Activated T-cell treated with anti-CD3 and anti-CD28 coated beads, Interleukin-2, amount 50 U/mL, for 4 hours (primary cell): ENCODE results near the gene OR2AT4. TPM values are rescaled to one million over a fixed set of nuclear protein-coding genes. Genes with fewer than 3 reads are reported as not detected.

ENCODE experiments used
- ATAC-seq, 2 donors: fragments of 200-7000 bp; cut with Tn5 transposase; one replicate each; pipeline ENCODE4 v1.10.0; 2021
- DNase-seq: peaks from one replicate; pipeline ENCODE4 v3.0.0-alpha.2; 2020
- H3K27me3 Mint-ChIP-seq: one replicate; pipeline ENCODE4 v1.8.0; 2021; ENCODE audit warnings: low read depth, mixed read lengths
- H3K36me3 Mint-ChIP-seq: one replicate; pipeline ENCODE4 v1.8.0; 2022; ENCODE audit warnings: mixed read lengths; ENCODE audit not compliant: insufficient read depth
- H3K4me1 Mint-ChIP-seq: one replicate; pipeline ENCODE4 v1.8.0; 2021; ENCODE audit warnings: low read depth, mixed read lengths
- H3K4me3 Mint-ChIP-seq: one replicate; pipeline ENCODE4 v1.8.0; 2021; ENCODE audit warnings: mild to moderate bottlenecking, moderate library complexity, mixed read lengths
- H3K9me3 Mint-ChIP-seq: one replicate; pipeline ENCODE4 v1.8.0; 2021; ENCODE audit warnings: mixed read lengths
- total RNA-seq, 3 donors: library from RNA; stranded (reverse); gene quantifications; one replicate each; pipeline ENCODE4 v1.2.1, GENCODE V29; 2021

OR2AT4 gene
- total RNA-seq, 3 donors from 2014 or later, result not detected

GRCh38 chr11:75041263-75041662, 55.4 kb downstream of the OR2AT4 start:
- no peak for DNase-seq
- Mint-ChIP-seq H3K4me3 (no peak overlapping the region), H3K4me1 (no peaks in the 10 kb centered on the region), H3K9me3 (peaks cover 6% of the 10 kb centered on the region), H3K27me3 (peaks cover 6% of the 10 kb centered on the region), H3K36me3 (peaks cover 4% of the 10 kb centered on the region)
- ATAC-seq, result no peak

GRCh38 chr11:75040167-75040770, 56.4 kb downstream of the OR2AT4 start:
- Mint-ChIP-seq H3K9me3 (peaks cover 6% of the 10 kb centered on the region), H3K27me3 (peaks cover 6% of the 10 kb centered on the region), H3K4me1 (peaks cover 2% of the 10 kb centered on the region), H3K36me3 (peaks cover 4% of the 10 kb centered on the region), H3K4me3 (no peak overlapping the region)
- DNase-seq (no peak), ATAC-seq (no peak)

DNA sequence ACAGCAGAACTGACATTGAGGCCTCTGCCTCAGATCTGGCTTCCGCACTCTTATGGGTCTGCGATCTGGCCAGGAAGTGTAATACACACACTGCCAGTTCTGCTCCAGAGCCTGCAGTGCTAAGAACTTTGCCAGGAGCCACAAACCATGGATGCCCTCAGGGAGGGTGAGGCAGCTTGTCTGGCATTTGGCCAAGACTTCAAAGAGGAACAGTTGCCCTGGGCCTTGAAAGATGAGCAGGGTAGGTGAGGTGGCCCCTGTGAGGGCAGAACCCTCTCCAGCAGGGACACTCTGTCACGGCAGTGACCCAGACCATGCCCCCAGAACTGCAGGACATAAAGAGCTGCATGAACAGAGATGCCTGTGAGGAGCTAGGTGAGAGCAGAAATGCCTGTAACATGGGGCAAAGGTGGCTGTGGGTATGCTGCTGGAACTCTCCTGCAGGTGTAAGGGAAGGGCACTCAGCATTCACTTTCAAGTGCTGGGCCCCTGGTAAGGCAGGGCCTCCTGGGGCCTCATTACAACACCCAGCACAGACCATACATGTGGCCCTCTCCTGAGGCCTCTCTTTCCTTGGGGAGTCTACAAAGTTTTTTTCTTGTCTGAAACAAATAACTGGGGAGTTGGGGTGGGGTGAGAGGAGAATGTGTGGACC, 60.6 kb downstream of the OR2AT4 start:
- ATAC-seq, result no peak
- Mint-ChIP-seq H3K9me3 (peaks cover 4% of the 10 kb centered on the region), H3K36me3 (peaks cover 4% of the 10 kb centered on the region), H3K27me3 (peaks cover 3% of the 10 kb centered on the region), H3K4me3 (no peak overlapping the region), H3K4me1 (peaks cover 2% of the 10 kb centered on the region)
- DNase-seq, result no peak

DNA sequence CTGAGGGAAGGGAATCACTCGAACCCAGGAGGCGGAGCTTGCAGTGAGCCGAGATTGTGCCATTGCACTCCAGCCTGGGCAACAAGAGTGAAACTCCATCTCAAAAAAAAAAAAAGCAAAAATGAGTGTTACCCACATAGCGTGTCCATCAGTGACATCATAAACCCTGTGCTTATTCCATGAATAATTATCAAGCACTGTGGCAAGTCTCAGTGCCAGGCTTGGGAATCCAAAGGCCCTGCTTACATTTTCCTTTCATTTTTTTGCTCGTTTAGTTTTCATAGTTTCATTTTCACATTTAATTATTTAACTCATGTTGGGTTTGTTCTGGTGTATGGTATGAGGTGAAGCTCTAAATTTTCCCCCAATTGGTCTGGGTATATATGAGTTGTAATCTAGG, 61.4 kb downstream of the OR2AT4 start:
- ATAC-seq, result no peak
- Mint-ChIP-seq H3K4me1 (peaks cover 2% of the 10 kb centered on the region), H3K36me3 (no peaks in the 10 kb centered on the region), H3K4me3 (no peak overlapping the region), H3K9me3 (no peaks in the 10 kb centered on the region), H3K27me3 (no peaks in the 10 kb centered on the region)
- no peak for DNase-seq

GRCh38 chr11:75033916-75034315, 62.8 kb downstream of the OR2AT4 start:
- H3K27me3 Mint-ChIP-seq, result no peaks in the 10 kb centered on the region
- peaks cover 2% of the 10 kb centered on the region for H3K4me1 Mint-ChIP-seq
- H3K4me3 Mint-ChIP-seq, result no peak overlapping the region
- H3K9me3 Mint-ChIP-seq, result no peaks in the 10 kb centered on the region
- DNase-seq, result no peak
- no peaks in the 10 kb centered on the region for H3K36me3 Mint-ChIP-seq
- no peak for ATAC-seq

DNA sequence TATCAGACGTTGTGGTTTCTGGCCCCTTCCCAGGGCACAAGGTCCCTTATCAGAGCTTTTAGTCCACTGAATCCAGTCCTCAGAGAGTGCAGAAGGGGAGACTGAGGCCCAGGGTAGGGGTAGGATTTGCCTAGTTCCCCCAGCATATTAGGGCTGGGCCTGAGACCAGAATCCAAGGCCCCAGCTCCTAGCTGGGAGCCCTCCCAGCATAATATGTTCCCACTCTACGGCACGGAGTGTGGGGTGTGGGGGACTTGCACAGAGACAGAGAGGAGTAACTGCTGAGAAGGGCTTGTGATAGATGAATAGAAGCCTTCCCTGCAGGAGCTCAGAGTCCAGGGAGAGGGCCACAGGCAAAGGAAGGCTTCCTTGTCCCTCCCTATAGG, 64.1 kb downstream of the OR2AT4 start:
- ATAC-seq (no peak), DNase-seq (no peak)
- Mint-ChIP-seq H3K36me3 (no peaks in the 10 kb centered on the region), H3K9me3 (no peaks in the 10 kb centered on the region), H3K27me3 (no peaks in the 10 kb centered on the region), H3K4me1 (peaks cover 2% of the 10 kb centered on the region), H3K4me3 (no peak overlapping the region)

DNA sequence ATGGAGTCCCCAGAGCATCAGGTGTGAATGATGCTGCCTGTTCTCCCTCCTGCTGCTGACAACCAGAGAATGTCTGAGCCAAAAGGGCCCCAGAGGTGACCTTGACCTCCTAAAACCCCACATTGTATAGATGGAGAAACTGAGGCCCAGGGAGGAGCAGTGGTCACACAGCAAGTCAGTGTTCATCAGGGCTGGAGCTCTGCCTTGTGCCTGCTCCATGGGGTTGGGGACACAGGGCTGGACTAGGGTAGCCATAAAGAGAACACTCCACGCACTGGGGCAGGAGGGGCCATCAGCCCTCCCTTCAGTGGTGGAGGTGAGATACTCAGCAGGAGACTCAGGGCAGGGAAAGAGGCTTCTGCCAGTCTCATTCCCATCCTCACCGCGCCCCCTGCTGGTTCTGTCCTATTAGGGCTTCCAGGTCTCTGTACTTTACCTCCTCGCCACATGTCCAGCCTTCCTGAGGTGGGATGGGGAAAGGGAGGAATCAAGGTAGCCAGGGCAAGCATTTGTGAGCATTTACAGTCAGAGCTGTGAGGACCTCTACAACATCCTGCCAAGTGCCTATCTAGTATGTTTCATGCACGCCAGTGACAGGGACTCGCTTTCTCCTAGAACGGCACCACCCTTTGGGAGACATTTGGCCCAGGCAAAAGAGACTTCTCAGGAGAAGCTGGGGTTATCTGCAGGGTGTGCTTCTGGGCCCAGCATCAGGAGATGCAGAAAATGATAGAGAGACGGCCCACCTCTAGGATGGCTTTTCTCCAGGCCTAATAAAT, 64.7 kb downstream of the OR2AT4 start:
- Mint-ChIP-seq H3K9me3 (no peaks in the 10 kb centered on the region), H3K4me3 (no peak overlapping the region), H3K27me3 (no peaks in the 10 kb centered on the region), H3K36me3 (no peaks in the 10 kb centered on the region), H3K4me1 (peaks cover 2% of the 10 kb centered on the region)
- ATAC-seq (peak in 1 of 2 donors; percentile 53), DNase-seq (peak; percentile 57)

Other genes with a start within 250 kb of the OR2AT4 start
- 1 to 10 TPM; 6.5 to 8.6 (median 7.1) TPM for gene XRRA1, start 147.8 kb downstream of the OR2AT4 start, total RNA-seq
- gene SPCS2, start 147.6 kb downstream of the OR2AT4 start, total RNA-seq, result 100 to 1,000 TPM; 128 to 142 (median 132) TPM
- 10 to 100 TPM; 11.7 to 13.4 (median 11.8) TPM for gene NEU3, start 107.9 kb downstream of the OR2AT4 start, total RNA-seq
- under 1 TPM; 0.18 to 0.30 (median 0.18) TPM for gene SLCO2B1, start 54.2 kb upstream of the OR2AT4 start, total RNA-seq
- under 1 TPM; 0.22 to 0.47 (median 0.40) TPM for gene TPBGL, start 143.9 kb upstream of the OR2AT4 start, total RNA-seq